HepG2 (cell line): ENCODE results near the gene DHX30. TPM values are rescaled to one million over a fixed set of nuclear protein-coding genes. Genes with fewer than 3 reads are reported as not detected.

Experiments
- ATAC-seq: fragments of 200-7000 bp; cut with Tn5 transposase; 3 replicates; pipeline ENCODE4 v1.9.1; 2020; ENCODE audit warnings: mild to moderate bottlenecking, moderate library complexity
- BruUV-seq: library from RNA; stranded (reverse); fragments of 400-500 nt; replicated peaks from 2 replicates; lab custom pipeline; 2021; lab: Mats Ljungman, UMichigan
- CTCF ChIA-PET: fragments of 300-600 bp; formaldehyde crosslinking; extraction: SDS; loops from one replicate; lab custom pipeline; 2021; ENCODE audit warnings: low total read pairs, inconsistent platforms, low intra/inter-chr PET ratio; lab: Yijun Ruan, JAX
- POLR2A ChIA-PET: fragments of 350-600 bp; sonication (Branson Sonifier 250); formaldehyde crosslinking; loops from one replicate; lab custom pipeline; 2020; ENCODE audit warnings: antibody characterized with exemption, inconsistent platforms; lab: Yijun Ruan, JAX
- DNase-seq: peaks from one replicate; pipeline ENCODE4 v3.0.0-alpha.2; 2015; ENCODE audit warnings: low spot score
- FAIRE-seq: peaks from 3 replicates; lab custom pipeline; 2011; peaks lifted over from hg19 to GRCh38; lab: Jason Lieb, UNC
- H2AFZ ChIP-seq: one replicate; pipeline ENCODE4 v1.6.1; 2011; ENCODE audit warnings: low read length, inconsistent platforms
- H3K27ac ChIP-seq: fragments of 300-600 bp; 3 replicates; pipeline ENCODE4 v1.8.0; 2011; ENCODE audit warnings: mixed run types, mild to moderate bottlenecking, mixed read lengths, low read length, inconsistent platforms; ENCODE audit not compliant: insufficient read depth; ENCODE audit errors: extremely low read length
- H3K27me3 ChIP-seq, 2 experiments: fragments of 200-600 bp in 1 of 2; 2 replicates in 1 of 2; 3 replicates in 1 of 2; pipeline versions ENCODE4 v1.6.0 to v1.8.0; 2011; ENCODE audit warnings: low read length in 2 of 2, mild to moderate bottlenecking in 2 of 2, moderate library complexity in 2 of 2, inconsistent platforms in 1 of 2; ENCODE audit not compliant: insufficient read depth in 2 of 2, control insufficient read depth in 1 of 2
- H3K36me3 ChIP-seq, 2 experiments: fragments of 200-600 bp in 1 of 2; replicated peaks in 1 of 2; 2 replicates in 1 of 2; 3 replicates in 1 of 2; pipeline versions ENCODE4 v1.5.1 to v1.8.0; 2011; ENCODE audit warnings: low read length in 2 of 2, inconsistent platforms in 1 of 2; ENCODE audit not compliant: insufficient read depth in 2 of 2, control insufficient read depth in 1 of 2
- H3K4me1 ChIP-seq: 2 replicates; pipeline ENCODE4 v1.5.1; 2012; ENCODE audit warnings: low read length, inconsistent platforms; ENCODE audit not compliant: insufficient read depth
- H3K4me2 ChIP-seq: 2 replicates; pipeline ENCODE4 v1.6.0; 2011; ENCODE audit warnings: low read depth, low read length, inconsistent platforms
- H3K4me3 ChIP-seq, 3 experiments: fragments of 200-600 bp in 1 of 3; sonication (generic), shearing (Covaris generic) in 1 of 3; replicated peaks in 1 of 3; 2 replicates each; pipeline ENCODE4 v1.5.1; 2011 to 2016; ENCODE audit warnings: low read length in 3 of 3, inconsistent platforms in 2 of 3, low read depth in 2 of 3, mild to moderate bottlenecking in 2 of 3, control low read depth in 1 of 3, mixed read lengths in 1 of 3; ENCODE audit not compliant: insufficient read depth in 1 of 3
- H3K79me2 ChIP-seq: one replicate; pipeline ENCODE4 v1.6.1; 2011; ENCODE audit warnings: low read length, inconsistent platforms; ENCODE audit not compliant: insufficient read depth
- H3K9ac ChIP-seq: 2 replicates; pipeline ENCODE4 v1.6.0; 2011; ENCODE audit warnings: mild to moderate bottlenecking, low read depth, low read length, inconsistent platforms; ENCODE audit not compliant: insufficient read depth
- H3K9me3 ChIP-seq: 2 replicates; pipeline ENCODE4 v1.5.1; 2012; ENCODE audit warnings: mild to moderate bottlenecking, low read length
- H4K20me1 ChIP-seq: 2 replicates; pipeline ENCODE4 v1.6.0; 2011; ENCODE audit warnings: inconsistent platforms, mild to moderate bottlenecking, low read length, moderate library complexity; ENCODE audit not compliant: insufficient read depth
- AGO1 ChIP-seq: fragments of 200-400 bp; formaldehyde crosslinking; IDR thresholded peaks from 2 replicates; pipeline ENCODE4 v1.6.1; 2017; ENCODE audit warnings: mild to moderate bottlenecking, low read depth, low read length, moderate library complexity; ENCODE audit not compliant: poor library complexity, severe bottlenecking
- ARID3A ChIP-seq: IDR thresholded peaks from 2 replicates; pipeline ENCODE4 v1.6.1; 2012; ENCODE audit warnings: low read depth, low read length, improper control_type of control experiment
- DBP ChIP-seq: sonication (generic); formaldehyde crosslinking; IDR thresholded peaks from 2 replicates; pipeline ENCODE4 v1.4.0; 2020; ENCODE audit warnings: missing genetic modification reagents; ENCODE audit errors: not compliant biosample characterization
- MAFK ChIP-seq, 2 experiments: IDR thresholded peaks in 1 of 2; conservative IDR thresholded peaks in 1 of 2; 2 replicates each; pipeline ENCODE4 v1.6.1; 2011; ENCODE audit warnings: improper control_type of control experiment in 2 of 2, low read length in 2 of 2
- RBFOX2 ChIP-seq: fragments of 200-400 bp; formaldehyde crosslinking; IDR thresholded peaks from 2 replicates; pipeline ENCODE4 v1.6.1; 2017; ENCODE audit warnings: low read depth, mild to moderate bottlenecking, low read length
- SMARCC2 ChIP-seq: fragments of 450-650 bp; IDR thresholded peaks from 2 replicates; pipeline ENCODE4 v1.6.1; 2017; ENCODE audit warnings: antibody characterized with exemption, mild to moderate bottlenecking
- TAF15 ChIP-seq: fragments of 200-400 bp; formaldehyde crosslinking; IDR thresholded peaks from one replicate; pipeline ENCODE4 v1.6.1; 2018; ENCODE audit warnings: mild to moderate bottlenecking, low read depth, low read length; ENCODE audit not compliant: poor library complexity, severe bottlenecking
- TOPORS ChIP-seq: sonication (generic); formaldehyde crosslinking; IDR thresholded peaks from 2 replicates; pipeline ENCODE4 v1.8.0; 2023; ENCODE audit warnings: mild to moderate bottlenecking, missing genetic modification reagents
- ZBTB10 ChIP-seq: sonication (generic); formaldehyde crosslinking; IDR thresholded peaks from 2 replicates; pipeline ENCODE4 v1.4.0; 2020; ENCODE audit warnings: missing genetic modification reagents, borderline replicate concordance
- ZNF451 ChIP-seq: sonication (generic); formaldehyde crosslinking; IDR thresholded peaks from 2 replicates; pipeline ENCODE4 v1.5.0; 2020; ENCODE audit warnings: mild to moderate bottlenecking, missing genetic modification reagents
- ZNF629 ChIP-seq: sonication (generic); formaldehyde crosslinking; conservative IDR thresholded peaks from 2 replicates; pipeline ENCODE4 v1.5.0; 2020; ENCODE audit warnings: missing genetic modification reagents
- ZNF773 ChIP-seq: sonication (generic); formaldehyde crosslinking; IDR thresholded peaks from 2 replicates; pipeline ENCODE4 v1.4.0; 2020; ENCODE audit warnings: missing genetic modification reagents, borderline replicate concordance
- ZNF775 ChIP-seq: sonication (generic); formaldehyde crosslinking; IDR thresholded peaks from 2 replicates; pipeline ENCODE4 v1.4.0; 2020; ENCODE audit warnings: missing genetic modification reagents, mild to moderate bottlenecking, moderate library complexity, borderline replicate concordance
- WGBS: methylation state at CpG from one replicate; pipeline ENCODE4 v1.1.6; 2017; ENCODE audit warnings: low lambda C conversion rate; 5-methylcytosine and 5-hydroxymethylcytosine counted together
- in situ Hi-C: cut with HindIII; loops from 2 replicates; pipeline ENCODE4 v1.10.0; 2017; ENCODE audit warnings: low pct_unique_long_range_greater_than_20kb; ENCODE audit not compliant: extremely low pct_ligation_motif_present
- intact Hi-C: fragments of 100-400 bp; cut with micrococcal nuclease; formaldehyde crosslinking; loops from one replicate; pipeline ENCODE4 v1.10.0; 2022; ENCODE audit not compliant: unreplicated experiment
- polyA plus RNA-seq, 8 experiments: library from polyadenylated mRNA; depleted of rRNA in 3 of 8; stranded (reverse) in 7 of 8; unstranded in 1 of 8; fragments of >200 nt; fragmentation: Illumina TruSeq in 4 of 8; extraction: Trizol in 4 of 8; gene quantifications; 2 replicates each; pipeline versions ENCODE4 v1.2.1 to v1.2.3, GENCODE V29; 2011 to 2016; ENCODE audit warnings: low read depth in 4 of 8, missing spikeins in 1 of 8, mixed read lengths in 1 of 8; ENCODE audit not compliant: insufficient read depth in 1 of 8
- total RNA-seq, 5 experiments: library from RNA; depleted of rRNA; stranded (reverse); fragments of >200 nt; fragmentation: Illumina TruSeq; extraction: Trizol; gene quantifications; 2 replicates each; pipeline ENCODE4 v1.2.3, GENCODE V29; 2016; ENCODE audit warnings: low read depth in 1 of 5

The DHX30 gene
- total and polyA plus RNA-seq, 2 of the 13 experiments (the other 11 are each of a cell fraction or from before 2014, with no cell fraction given) = 30.6 to 59.4 TPM

GRCh38 chr3:47870156-47870555 lies 67.2 kb downstream of the DHX30 start:
- no peak for TF ChIP-seq DBP (CRISPR knock-in tag)
- TF ChIP-seq SMARCC2 = no peak
- TF ChIP-seq ZNF773 = no peak
- TF ChIP-seq ZBTB10 (CRISPR knock-in tag) = no peak
- no peak for TF ChIP-seq AGO1
- TF ChIP-seq MAFK (conservative IDR thresholded peaks at IDR 0.05 in 1 of 2, IDR thresholded peaks at IDR 0.05 in 1 of 2; ENCODE audit: low read length in 2 of 2) = no peak
- no peak for TF ChIP-seq ZNF775
- no peak for TF ChIP-seq ZNF451 (CRISPR knock-in tag)
- TF ChIP-seq ZNF629 (CRISPR knock-in tag) = no peak
- no peak for TF ChIP-seq RBFOX2
- TF ChIP-seq TOPORS = no peak
- TF ChIP-seq ARID3A = no peak
- TF ChIP-seq TAF15 = no peak
- POLR2A ChIA-PET = no interaction called here

More at GRCh38 chr3:47870156-47870555, 67.2 kb downstream of the DHX30 start:
- CTCF ChIA-PET = no interaction called here
- intact Hi-C loops (no loop called here), in situ Hi-C loops (no loop called here)
- H4K20me1 ChIP-seq = no peaks in the 10 kb centered on the region
- no peak overlapping the region for H3K4me2 ChIP-seq
- H3K27me3 ChIP-seq = no peaks in the 10 kb centered on the region
- H3K79me2 ChIP-seq = no peaks in the 10 kb centered on the region
- peaks cover 24 to 77% of the 10 kb centered on the region in 2 experiments for H3K36me3 ChIP-seq
- FAIRE-seq (no peak), ATAC-seq (no peak), DNase-seq (no peak)
- no peaks in the 10 kb centered on the region for H3K4me1 ChIP-seq
- H3K4me3 ChIP-seq = no peak overlapping the region
- no peak overlapping the region for H2AFZ ChIP-seq
- 97% methylated on average over 3 of the region's 3 CpGs for WGBS
- no peak overlapping the region for H3K27ac ChIP-seq
- no TSS peak for BruUV-seq
- no peak overlapping the region for H3K9ac ChIP-seq
- H3K9me3 ChIP-seq = no peaks in the 10 kb centered on the region
